Tracheal epithelial cell (primary cell): ENCODE results near the gene TARM1. TPM values are rescaled to one million over a fixed set of nuclear protein-coding genes. Genes with fewer than 3 reads are reported as not detected.

Source experiments
- total RNA-seq: library from RNA; depleted of rRNA; stranded (reverse); fragments of >200 nt; gene quantifications from 2 replicates; pipeline ENCODE4 v1.2.1, GENCODE V29; 2014

Gene TARM1
- not detected in 2 replicates for total RNA-seq

DNA sequence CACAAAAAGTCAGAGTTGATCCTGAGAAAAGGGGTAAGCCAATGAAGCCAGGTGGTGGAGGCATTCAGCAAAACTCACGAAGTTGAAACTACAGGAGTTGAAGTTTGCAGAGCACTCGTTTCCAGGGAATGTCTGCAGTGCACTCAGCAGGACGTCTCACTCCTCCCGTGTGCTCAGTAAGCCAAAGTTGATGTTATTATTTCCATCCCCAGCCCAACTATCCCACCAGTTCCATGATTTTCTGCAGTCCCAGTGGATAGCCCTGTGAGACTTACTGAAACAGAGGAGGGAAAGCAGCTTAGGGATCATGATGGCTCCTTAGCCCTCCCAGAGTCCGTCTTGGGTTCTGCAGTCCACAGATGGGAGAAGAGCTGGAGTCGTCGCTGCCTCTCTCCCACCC lies at the start of gene TARM1:
TARM1 (minus strand) TSS at position 334 of the 400 bp plus-strand sequence; CDS start at position 309, 25 bp downstream.

DNA sequence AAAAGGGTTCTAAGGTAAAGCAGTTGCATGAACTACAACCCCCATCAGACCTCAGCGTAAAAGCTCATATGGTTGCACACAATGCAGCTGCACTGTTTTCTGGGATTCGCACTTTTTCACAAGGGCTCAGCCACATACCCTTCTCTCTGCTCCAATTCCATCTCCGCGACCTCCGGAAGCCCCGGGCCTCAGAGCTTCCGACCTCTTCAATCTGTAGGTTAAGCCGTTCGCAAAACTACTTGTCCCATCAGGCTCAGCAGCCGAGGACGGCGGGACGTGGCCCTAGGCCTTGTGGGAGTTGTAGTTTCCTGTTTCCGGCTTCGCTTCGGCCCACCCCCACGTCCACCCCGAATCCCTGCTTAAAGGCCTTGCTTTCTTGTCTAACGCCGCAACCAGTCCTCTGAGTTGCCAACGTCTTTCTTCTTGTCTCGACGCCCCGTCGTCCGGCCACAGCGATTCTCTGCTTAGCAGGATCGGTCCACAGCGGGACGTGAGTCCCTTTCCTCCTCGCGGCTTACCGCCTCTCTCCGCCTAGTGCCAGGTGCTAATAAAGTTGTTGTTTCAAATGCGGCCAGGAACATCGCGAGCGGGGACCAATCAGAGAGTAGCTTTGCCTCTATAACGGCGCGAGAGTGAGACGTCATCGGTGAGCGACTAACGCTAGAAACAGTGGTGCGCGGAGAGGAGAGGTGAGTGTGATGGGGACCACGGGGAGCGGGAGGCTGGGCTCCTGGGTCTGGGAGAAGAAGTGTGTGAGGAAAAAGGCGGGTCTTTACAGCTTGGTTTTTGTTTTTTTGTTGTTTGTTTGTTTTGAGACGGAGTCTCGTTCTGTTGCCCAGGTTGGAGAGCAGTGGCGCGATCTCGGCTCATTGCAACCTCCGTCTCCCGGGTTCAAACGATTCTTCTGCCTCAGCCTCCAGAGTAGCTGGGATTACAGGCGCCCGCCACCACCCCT lies 34.2 kb upstream of the TARM1 start, which contains the start of the genes PRPF31 and TFPT:
PRPF31 (plus strand) TSS at position 646 of the 955 bp plus-strand sequence. CDS start 2,525 bp downstream, outside the sequence.
TFPT (minus strand) TSS at position 549 of the 955 bp plus-strand sequence; CDS start at position 161, 388 bp downstream.

GRCh38 chr19:54102421-54103169 lies 21.4 kb upstream of the TARM1 start, which contains the start of gene NDUFA3:
NDUFA3 (plus strand) TSS chr19:54102855; CDS start chr19:54102879, 24 bp downstream.

DNA sequence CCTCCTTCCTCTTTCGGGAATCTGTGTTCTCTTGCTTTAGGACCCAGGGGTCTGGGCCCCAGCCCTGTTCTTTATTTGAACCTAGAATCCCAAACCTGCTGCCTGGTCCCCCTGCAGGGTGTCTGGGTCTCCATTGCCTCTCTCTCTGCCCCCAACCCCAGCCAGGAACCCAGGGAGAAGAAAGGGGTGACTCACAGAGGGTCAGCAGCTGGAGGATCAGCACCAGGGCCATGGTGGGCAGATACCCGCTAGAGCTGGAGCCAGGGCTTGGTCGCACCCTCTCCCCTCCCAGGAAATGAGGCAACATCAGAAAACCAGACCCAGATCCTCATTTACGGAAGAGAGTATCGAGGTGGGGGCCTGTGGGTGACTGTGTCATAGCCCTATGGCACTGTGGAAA lies 19.4 kb upstream of the TARM1 start, which contains the start of gene OSCAR:
OSCAR (minus strand) TSS at position 243 of the 400 bp plus-strand sequence; CDS start at position 232, 11 bp downstream.

DNA sequence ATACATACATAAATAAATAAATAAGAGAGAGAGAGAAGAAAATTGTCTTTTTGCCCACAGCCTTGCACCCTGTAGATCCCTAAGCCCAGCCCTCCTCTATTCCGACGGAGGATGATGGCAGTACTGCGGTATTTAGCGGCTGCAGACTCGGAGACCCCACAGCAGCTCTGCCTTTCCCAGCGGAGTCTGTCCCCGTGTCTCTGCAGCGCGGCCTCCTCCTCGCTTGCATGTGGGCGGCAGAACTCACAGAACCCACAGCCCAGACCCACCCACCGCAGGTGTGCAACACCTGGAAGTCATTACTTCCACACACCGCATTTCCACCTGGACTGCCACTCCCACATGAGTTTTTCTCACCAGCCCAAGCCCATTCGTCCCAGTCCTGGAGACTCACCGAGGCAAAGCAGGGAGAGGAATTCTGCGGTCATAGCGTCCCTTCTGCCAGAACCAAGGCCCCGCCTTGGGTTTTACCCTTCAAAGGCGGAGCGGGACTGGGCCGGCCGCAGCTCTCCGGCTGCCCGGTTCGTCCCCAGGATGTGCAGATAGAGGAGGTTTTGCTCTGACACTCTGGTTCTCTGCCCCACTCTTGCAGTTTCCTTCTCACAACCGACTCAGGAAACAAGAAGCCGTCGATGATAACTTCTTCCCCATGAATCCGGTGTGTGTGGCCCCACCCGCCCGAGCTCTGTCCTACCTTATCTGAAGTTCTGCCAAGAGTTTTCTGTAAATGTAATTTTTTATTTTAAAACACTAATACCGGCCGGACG lies 17.6 kb downstream of the TARM1 start, which contains the start of gene VSTM1:
VSTM1 (minus strand) TSS at position 548 of the 767 bp plus-strand sequence; CDS start at position 428, 120 bp downstream.

Other genes starting within 250 kb of the TARM1 start
- gene MYADM, start 213.5 kb downstream of the TARM1 start, total RNA-seq = 1.5 and 8.2 TPM in 2 replicates
- under 0.01 TPM in 1 of 2 replicates, not detected in the other for gene PRKCG, start 199.2 kb downstream of the TARM1 start, total RNA-seq
- not detected in 2 replicates for gene CACNG7, start 172.1 kb downstream of the TARM1 start, total RNA-seq
- not detected in 2 replicates for gene CACNG8, start 118.4 kb downstream of the TARM1 start, total RNA-seq
- not detected in 2 replicates for gene CACNG6, start 89.7 kb downstream of the TARM1 start, total RNA-seq
- gene VSTM1, start 17.5 kb downstream of the TARM1 start, total RNA-seq = not detected in 2 replicates
- gene OSCAR, start 19.4 kb upstream of the TARM1 start, total RNA-seq = 0.72 and 1.1 TPM in 2 replicates
- gene NDUFA3, start 21.5 kb upstream of the TARM1 start, total RNA-seq = 3.4 and 4.5 TPM in 2 replicates
- 4.9 and 14.9 TPM in 2 replicates for gene TFPT, start 34.3 kb upstream of the TARM1 start, total RNA-seq
- 40.3 and 50.6 TPM in 2 replicates for gene PRPF31, start 34.4 kb upstream of the TARM1 start, total RNA-seq
- gene CNOT3, start 56.4 kb upstream of the TARM1 start, total RNA-seq = 3.4 and 7.5 TPM in 2 replicates
- 5.5 and 6.7 TPM in 2 replicates for gene LENG1, start 78.4 kb upstream of the TARM1 start, total RNA-seq
- 32.5 and 38.2 TPM in 2 replicates for gene TMC4, start 91.8 kb upstream of the TARM1 start, total RNA-seq
- 19.2 and 30.1 TPM in 2 replicates for gene MBOAT7, start 108.2 kb upstream of the TARM1 start, total RNA-seq
- 118 and 129 TPM in 2 replicates for gene TSEN34, start 109.9 kb upstream of the TARM1 start, total RNA-seq
- gene RPS9, start 119.5 kb upstream of the TARM1 start, total RNA-seq = 2,554 and 3,066 TPM in 2 replicates
- gene LILRB3, start 141.6 kb upstream of the TARM1 start, total RNA-seq = not detected in 2 replicates
- not detected in 2 replicates for gene LILRA6, start 161.4 kb upstream of the TARM1 start, total RNA-seq
- not detected in 2 replicates for gene LILRB5, start 175.9 kb upstream of the TARM1 start, total RNA-seq
- gene LILRB2, start 199.7 kb upstream of the TARM1 start, total RNA-seq = not detected in 2 replicates
- gene LILRA5, start 231.8 kb upstream of the TARM1 start, total RNA-seq = not detected in 2 replicates